SK-N-SH (cell line): ENCODE data around the gene SPTBN5. TPM values are rescaled to one million over a fixed set of nuclear protein-coding genes. Genes with fewer than 3 reads are reported as not detected.

Source experiments
- CTCF ChIA-PET: fragments of 300-600, 350-600 bp; formaldehyde crosslinking; extraction: SDS; loops from one replicate; lab custom pipeline; 2021; lab: Yijun Ruan, JAX
- POLR2A ChIA-PET: fragments of 350-600 bp; sonication (Branson Sonifier 250); formaldehyde crosslinking; extraction: SDS; loops from one replicate; lab custom pipeline; 2020; ENCODE audit warnings: antibody characterized with exemption, inconsistent platforms; lab: Yijun Ruan, JAX
- DNase-seq: peaks from one replicate; pipeline ENCODE4 v3.0.0; 2012
- H2AFZ ChIP-seq: fragments of 200-600 bp; sonication (generic); 2 replicates; pipeline ENCODE4 v1.8.1; 2016; ENCODE audit warnings: antibody characterized with exemption, mild to moderate bottlenecking, low read depth
- H3F3A ChIP-seq: fragments of 200-600 bp; sonication (generic); replicated peaks from 2 replicates; pipeline ENCODE3; 2016; ENCODE audit warnings: antibody characterized with exemption, mild to moderate bottlenecking; ENCODE audit not compliant: insufficient read depth
- H3K27ac ChIP-seq, 2 experiments: fragments of 200-500 bp in 1 of 2; fragments of 200-600 bp in 1 of 2; sonication (Bioruptor generic) in 1 of 2; sonication (generic), shearing (Covaris generic) in 1 of 2; 2 replicates each; pipeline versions ENCODE4 v1.5.1 to v1.6.1; 2014 to 2016; ENCODE audit warnings: low read depth in 2 of 2, inconsistent platforms in 1 of 2, low read length in 1 of 2, mild to moderate bottlenecking in 1 of 2, mixed read lengths in 1 of 2
- H3K27me3 ChIP-seq: fragments of 200-600 bp; sonication (generic), shearing (Covaris generic); 2 replicates; pipeline ENCODE4 v1.6.1; 2016; ENCODE audit warnings: mixed run types; ENCODE audit not compliant: insufficient read depth
- H3K36me3 ChIP-seq, 2 experiments: fragments of 200-500 bp in 1 of 2; fragments of 200-600 bp in 1 of 2; sonication (Bioruptor generic) in 1 of 2; sonication (generic) in 1 of 2; replicated peaks in 1 of 2; 2 replicates each; pipeline versions ENCODE3 to v1.5.1; 2014 to 2016; ENCODE audit warnings: low read length in 1 of 2, mild to moderate bottlenecking in 1 of 2; ENCODE audit not compliant: insufficient read depth in 2 of 2, control insufficient read depth in 1 of 2
- H3K4me1 ChIP-seq, 2 experiments: fragments of 200-500 bp in 1 of 2; fragments of 200-600 bp in 1 of 2; sonication (Bioruptor generic) in 1 of 2; sonication (generic), shearing (Covaris generic) in 1 of 2; 2 replicates each; pipeline versions ENCODE4 v1.5.1 to v1.6.1; 2014 to 2016; ENCODE audit warnings: low read depth in 1 of 2, low read length in 1 of 2, mixed run types in 1 of 2; ENCODE audit not compliant: insufficient read depth in 2 of 2, control insufficient read depth in 1 of 2
- H3K4me2 ChIP-seq: fragments of 200-600 bp; sonication (generic), shearing (Covaris generic); 2 replicates; pipeline ENCODE4 v1.6.1; 2017; ENCODE audit warnings: mixed run types
- H3K4me3 ChIP-seq, 2 experiments: fragments of 200-500 bp in 1 of 2; fragments of 200-600 bp in 1 of 2; sonication (Bioruptor generic) in 1 of 2; sonication (generic), shearing (Covaris generic) in 1 of 2; 2 replicates each; pipeline versions ENCODE4 v1.5.1 to v1.8.1; 2014 to 2016; ENCODE audit warnings: low read depth in 2 of 2, inconsistent platforms in 1 of 2, low read length in 1 of 2, mild to moderate bottlenecking in 1 of 2, mixed read lengths in 1 of 2, moderate library complexity in 1 of 2
- H3K79me2 ChIP-seq: fragments of 200-600 bp; sonication (generic); 2 replicates; pipeline ENCODE4 v1.8.1; 2017; ENCODE audit warnings: mild to moderate bottlenecking; ENCODE audit not compliant: insufficient read depth
- H3K9ac ChIP-seq: fragments of 200-600 bp; sonication (generic); 2 replicates; pipeline ENCODE4 v1.6.1; 2017; ENCODE audit warnings: mixed run types
- H3K9me2 ChIP-seq: fragments of 200-600 bp; sonication (generic); 2 replicates; pipeline ENCODE4 v1.6.1; 2017; ENCODE audit warnings: mixed run types
- H3K9me3 ChIP-seq: fragments of 200-600 bp; sonication (generic); 2 replicates; pipeline ENCODE4 v1.6.1; 2017; ENCODE audit warnings: mixed run types, mild to moderate bottlenecking, moderate library complexity
- H4K20me1 ChIP-seq: fragments of 200-600 bp; sonication (generic); 2 replicates; pipeline ENCODE4 v1.6.1; 2017; ENCODE audit warnings: mild to moderate bottlenecking, mixed run types; ENCODE audit not compliant: insufficient read depth
- CHD2 ChIP-seq: fragments of 150-350 bp; IDR thresholded peaks from 2 replicates; pipeline ENCODE4 v1.6.1; 2018; ENCODE audit warnings: low read length; ENCODE audit not compliant: partially characterized antibody
- ELF1 ChIP-seq: IDR thresholded peaks from 2 replicates; pipeline ENCODE4 v1.4.0; 2012
- EP300 ChIP-seq, 2 experiments: IDR thresholded peaks; 2 replicates each; pipeline versions ENCODE4 v1.4.0 to v1.6.1; 2012; ENCODE audit warnings: borderline replicate concordance in 1 of 2, low read depth in 1 of 2, low read length in 1 of 2
- EZH2phosphoT487 ChIP-seq: fragments of 200-600 bp; sonication (generic); IDR thresholded peaks from 2 replicates; pipeline ENCODE4 v1.6.1; 2017; ENCODE audit warnings: low read depth, mixed run types, mild to moderate bottlenecking, antibody characterized with exemption, moderate library complexity, borderline replicate concordance
- GABPA ChIP-seq: IDR thresholded peaks from 2 replicates; pipeline ENCODE4 v1.4.0; 2012; ENCODE audit warnings: low read depth, mild to moderate bottlenecking
- GATA2 ChIP-seq: sonication (generic); formaldehyde crosslinking; IDR thresholded peaks from 2 replicates; pipeline ENCODE4 v1.5.0; 2020; ENCODE audit warnings: mild to moderate bottlenecking, missing genetic modification reagents
- JUND ChIP-seq: IDR thresholded peaks from 2 replicates; pipeline ENCODE4 v1.4.0; 2012
- MEF2A ChIP-seq: IDR thresholded peaks from 2 replicates; pipeline ENCODE4 v1.4.0; 2012; ENCODE audit warnings: low read depth, borderline replicate concordance
- NFIC ChIP-seq: IDR thresholded peaks from 2 replicates; pipeline ENCODE4 v1.4.0; 2012; ENCODE audit warnings: borderline replicate concordance
- NRF1 ChIP-seq: IDR thresholded peaks from 2 replicates; pipeline ENCODE4 v1.6.1; 2012; ENCODE audit warnings: low read depth, mild to moderate bottlenecking, low read length
- POLR2AphosphoS5 ChIP-seq: IDR thresholded peaks from 2 replicates; pipeline ENCODE4 v1.6.1; 2012; ENCODE audit warnings: low read depth, low read length
- RAD21 ChIP-seq: IDR thresholded peaks from 2 replicates; pipeline ENCODE4 v1.6.1; 2012; ENCODE audit warnings: mild to moderate bottlenecking, low read length
- RFX5 ChIP-seq: IDR thresholded peaks from 2 replicates; pipeline ENCODE4 v1.6.1; 2012; ENCODE audit warnings: mild to moderate bottlenecking, improper control_type of control experiment, low read length
- RXRA ChIP-seq: IDR thresholded peaks from 2 replicates; pipeline ENCODE4 v1.4.0; 2012; ENCODE audit warnings: low read depth, mild to moderate bottlenecking, borderline replicate concordance
- TCF12 ChIP-seq: IDR thresholded peaks from 2 replicates; pipeline ENCODE4 v1.4.0; 2012
- TEAD4 ChIP-seq: IDR thresholded peaks from 2 replicates; pipeline ENCODE4 v1.4.0; 2012; ENCODE audit warnings: mild to moderate bottlenecking, borderline replicate concordance; ENCODE audit not compliant: insufficient read depth
- YY1 ChIP-seq: IDR thresholded peaks from 2 replicates; pipeline ENCODE4 v1.4.0; 2012; ENCODE audit warnings: low read depth, mild to moderate bottlenecking
- WGBS: methylation state at CpG from one replicate; pipeline ENCODE4 v1.1.6; 2017; ENCODE audit warnings: low lambda C conversion rate; 5-methylcytosine and 5-hydroxymethylcytosine counted together
- polyA plus RNA-seq, 3 experiments: library from polyadenylated mRNA; depleted of rRNA; stranded (reverse); fragments of >200 nt; gene quantifications; 2 replicates each; pipeline ENCODE4 v1.2.3, GENCODE V29; 2012
- TF ChIP-seq, protein P1 (sequence below): IDR thresholded peaks from 2 replicates; pipeline ENCODE4 v1.4.0; 2012; ENCODE audit warnings: low read depth, borderline replicate concordance
- TF ChIP-seq, protein P2 (sequence below): IDR thresholded peaks from 2 replicates; pipeline ENCODE4; 2012
- TF ChIP-seq, protein P3 (sequence below): fragments of 150-350 bp; IDR thresholded peaks from 2 replicates; pipeline ENCODE4 v1.6.1; 2017; ENCODE audit warnings: antibody characterized with exemption, low read length, low read depth, borderline replicate concordance
- TF ChIP-seq, protein P4 (sequence below): IDR thresholded peaks from 2 replicates; pipeline ENCODE4 v1.4.0; 2012; ENCODE audit warnings: low read depth, borderline replicate concordance
- TF ChIP-seq, protein P5 (sequence below): fragments of 150-350 bp; IDR thresholded peaks from 2 replicates; pipeline ENCODE4 v1.6.1; 2016; ENCODE audit warnings: mild to moderate bottlenecking, low read depth, low read length

SPTBN5 gene
- polyA plus RNA-seq, 1 of the 3 experiments (the other 2 are of a cell fraction) = 0.23 TPM

DNA sequence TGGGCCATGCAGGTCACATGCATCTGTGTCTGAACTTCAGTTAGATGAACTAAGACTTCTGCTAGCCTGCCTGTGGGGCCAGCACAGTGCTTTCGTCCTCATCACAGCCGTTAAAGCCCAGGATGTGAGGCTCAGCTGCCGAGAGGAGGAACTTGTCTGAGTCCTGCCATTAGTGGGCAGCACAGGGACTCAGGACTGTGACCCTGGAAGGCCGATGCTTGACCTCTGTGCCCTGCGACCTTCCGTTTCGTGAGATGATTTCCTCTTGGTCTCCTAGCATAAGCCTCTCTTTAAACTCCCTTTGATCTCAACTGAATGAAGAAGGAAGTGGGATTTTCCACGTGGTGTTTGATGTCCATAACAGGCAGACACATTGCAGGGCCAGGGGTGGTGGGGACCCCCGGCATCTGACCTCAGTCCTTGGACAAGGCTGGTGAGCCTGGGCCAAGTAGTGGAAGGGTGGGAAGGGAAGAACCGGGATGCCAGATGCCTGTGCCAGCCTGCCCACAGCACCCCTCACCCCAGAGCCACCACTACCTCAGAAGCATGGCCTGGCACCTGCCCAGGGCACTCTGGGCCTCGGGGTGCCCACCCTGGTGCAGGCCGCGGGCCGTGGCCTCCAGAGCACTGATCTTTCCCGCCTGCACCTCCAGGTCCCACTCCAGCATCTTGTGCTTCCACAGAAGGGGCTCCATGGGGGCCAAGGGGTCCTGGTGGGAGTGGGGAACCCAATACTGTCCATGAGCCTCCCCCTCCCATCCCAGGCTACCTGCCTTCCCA is 33.6 kb downstream of the SPTBN5 start:
- Histone ChIP-seq H4K20me1 (no peaks in the 10 kb centered on the region), H3K79me2 (no peaks in the 10 kb centered on the region), H3K27me3 (no peaks in the 10 kb centered on the region), H3K9ac (no peak overlapping the region), H3K9me3 (no peaks in the 10 kb centered on the region), H3K36me3 (no peaks in the 10 kb centered on the region), H3K4me3 (no peak overlapping the region), H3K4me1 (peaks cover 0 to 16% of the 10 kb centered on the region in 2 experiments; a peak in 1 of 4 replicates), H3K27ac (no peak overlapping the region), H2AFZ (no peak overlapping the region), H3K4me2 (no peak overlapping the region), H3K9me2 (no peaks in the 10 kb centered on the region), H3F3A (no peaks in the 10 kb centered on the region)
- DNase-seq = no peak
- ChIA-PET POLR2A (no interaction called here), CTCF (interaction anchor here (1.7 to 2.5 kb wide), 2 partner anchors 19 to 44 kb away, joined by 3 to 15 read pairs; no protein-coding TSS in a partner anchor)
- TF ChIP-seq GATA2 (no peak), MEF2A (no peak), TEAD4 (no peak), EZH2phosphoT487 (no peak), NFIC (no peak), RXRA (no peak), CHD2 (no peak), RAD21 (no peak), ELF1 (no peak), GABPA (no peak), NRF1 (no peak), TCF12 (no peak), YY1 (no peak)
- TF ChIP-seq, protein P1, sequence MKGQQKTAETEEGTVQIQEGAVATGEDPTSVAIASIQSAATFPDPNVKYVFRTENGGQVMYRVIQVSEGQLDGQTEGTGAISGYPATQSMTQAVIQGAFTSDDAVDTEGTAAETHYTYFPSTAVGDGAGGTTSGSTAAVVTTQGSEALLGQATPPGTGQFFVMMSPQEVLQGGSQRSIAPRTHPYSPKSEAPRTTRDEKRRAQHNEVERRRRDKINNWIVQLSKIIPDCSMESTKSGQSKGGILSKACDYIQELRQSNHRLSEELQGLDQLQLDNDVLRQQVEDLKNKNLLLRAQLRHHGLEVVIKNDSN = no peak
- TF ChIP-seq, protein P2, sequence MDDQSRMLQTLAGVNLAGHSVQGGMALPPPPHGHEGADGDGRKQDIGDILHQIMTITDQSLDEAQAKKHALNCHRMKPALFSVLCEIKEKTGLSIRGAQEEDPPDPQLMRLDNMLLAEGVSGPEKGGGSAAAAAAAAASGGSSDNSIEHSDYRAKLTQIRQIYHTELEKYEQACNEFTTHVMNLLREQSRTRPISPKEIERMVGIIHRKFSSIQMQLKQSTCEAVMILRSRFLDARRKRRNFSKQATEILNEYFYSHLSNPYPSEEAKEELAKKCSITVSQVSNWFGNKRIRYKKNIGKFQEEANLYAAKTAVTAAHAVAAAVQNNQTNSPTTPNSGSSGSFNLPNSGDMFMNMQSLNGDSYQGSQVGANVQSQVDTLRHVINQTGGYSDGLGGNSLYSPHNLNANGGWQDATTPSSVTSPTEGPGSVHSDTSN = no peak
- 77% methylated on average over 7 of the region's 15 CpGs for WGBS

DNA sequence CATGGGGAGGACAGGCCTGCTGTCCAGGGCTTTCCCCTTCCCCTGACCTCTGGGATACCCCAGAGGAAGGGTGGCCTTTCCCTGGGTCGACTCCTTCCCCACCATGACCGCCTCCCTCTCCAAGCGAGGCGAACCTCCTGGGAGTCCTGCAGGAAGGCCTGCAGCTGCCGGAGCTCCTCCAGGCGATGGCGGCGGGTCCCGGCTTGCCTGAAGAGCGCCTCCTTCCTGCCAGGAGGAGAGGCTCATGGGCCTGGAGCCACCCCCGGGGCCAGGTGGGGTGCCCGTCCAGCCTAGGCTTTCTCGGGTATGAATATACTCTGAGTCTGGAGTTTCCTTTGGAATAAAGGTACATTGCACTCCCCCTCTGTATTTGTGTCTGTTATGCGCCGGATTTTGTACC is 35.1 kb downstream of the SPTBN5 start:
- WGBS = 82% methylated on average over 3 of the region's 15 CpGs
- H3K27ac ChIP-seq = no peak overlapping the region
- H3K4me1 ChIP-seq = peaks cover 0 to 20% of the 10 kb centered on the region in 2 experiments; a peak in 1 of 4 replicates
- no peaks in the 10 kb centered on the region for H4K20me1 ChIP-seq
- DNase-seq = no peak
- no peak overlapping the region for H3K9ac ChIP-seq
- ChIA-PET POLR2A (no interaction called here), CTCF (interaction anchor here (0.6 to 1.3 kb wide), 2 partner anchors 46 to 86 kb away, joined by 3 to 5 read pairs; no protein-coding TSS in a partner anchor)
- H3K27me3 ChIP-seq = no peaks in the 10 kb centered on the region
- no peaks in the 10 kb centered on the region for H3K9me3 ChIP-seq
- no peaks in the 10 kb centered on the region for H3K79me2 ChIP-seq
- H3K9me2 ChIP-seq = no peaks in the 10 kb centered on the region
- H3K36me3 ChIP-seq = no peaks in the 10 kb centered on the region
- H3K4me2 ChIP-seq = no peak overlapping the region
- H3F3A ChIP-seq = no peaks in the 10 kb centered on the region
- no peak overlapping the region for H3K4me3 ChIP-seq
- no peak overlapping the region for H2AFZ ChIP-seq
- no peak for TF ChIP-seq NFIC
- no peak for TF ChIP-seq TEAD4
- TF ChIP-seq POLR2AphosphoS5 = no peak
- TF ChIP-seq JUND = no peak
- no peak for TF ChIP-seq RFX5
- TF ChIP-seq, protein P3, sequence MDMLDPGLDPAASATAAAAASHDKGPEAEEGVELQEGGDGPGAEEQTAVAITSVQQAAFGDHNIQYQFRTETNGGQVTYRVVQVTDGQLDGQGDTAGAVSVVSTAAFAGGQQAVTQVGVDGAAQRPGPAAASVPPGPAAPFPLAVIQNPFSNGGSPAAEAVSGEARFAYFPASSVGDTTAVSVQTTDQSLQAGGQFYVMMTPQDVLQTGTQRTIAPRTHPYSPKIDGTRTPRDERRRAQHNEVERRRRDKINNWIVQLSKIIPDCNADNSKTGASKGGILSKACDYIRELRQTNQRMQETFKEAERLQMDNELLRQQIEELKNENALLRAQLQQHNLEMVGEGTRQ = no peak
- TF ChIP-seq EP300 (IDR thresholded peaks at IDR 0.05; ENCODE audit: borderline replicate concordance in 1 of 2, low read depth in 1 of 2, low read length in 1 of 2) = no peak
- TF ChIP-seq, protein P4, sequence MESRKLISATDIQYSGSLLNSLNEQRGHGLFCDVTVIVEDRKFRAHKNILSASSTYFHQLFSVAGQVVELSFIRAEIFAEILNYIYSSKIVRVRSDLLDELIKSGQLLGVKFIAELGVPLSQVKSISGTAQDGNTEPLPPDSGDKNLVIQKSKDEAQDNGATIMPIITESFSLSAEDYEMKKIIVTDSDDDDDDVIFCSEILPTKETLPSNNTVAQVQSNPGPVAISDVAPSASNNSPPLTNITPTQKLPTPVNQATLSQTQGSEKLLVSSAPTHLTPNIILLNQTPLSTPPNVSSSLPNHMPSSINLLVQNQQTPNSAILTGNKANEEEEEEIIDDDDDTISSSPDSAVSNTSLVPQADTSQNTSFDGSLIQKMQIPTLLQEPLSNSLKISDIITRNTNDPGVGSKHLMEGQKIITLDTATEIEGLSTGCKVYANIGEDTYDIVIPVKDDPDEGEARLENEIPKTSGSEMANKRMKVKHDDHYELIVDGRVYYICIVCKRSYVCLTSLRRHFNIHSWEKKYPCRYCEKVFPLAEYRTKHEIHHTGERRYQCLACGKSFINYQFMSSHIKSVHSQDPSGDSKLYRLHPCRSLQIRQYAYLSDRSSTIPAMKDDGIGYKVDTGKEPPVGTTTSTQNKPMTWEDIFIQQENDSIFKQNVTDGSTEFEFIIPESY = no peak
- no peak for TF ChIP-seq RAD21
- no peak for TF ChIP-seq CHD2
- TF ChIP-seq, protein P5, sequence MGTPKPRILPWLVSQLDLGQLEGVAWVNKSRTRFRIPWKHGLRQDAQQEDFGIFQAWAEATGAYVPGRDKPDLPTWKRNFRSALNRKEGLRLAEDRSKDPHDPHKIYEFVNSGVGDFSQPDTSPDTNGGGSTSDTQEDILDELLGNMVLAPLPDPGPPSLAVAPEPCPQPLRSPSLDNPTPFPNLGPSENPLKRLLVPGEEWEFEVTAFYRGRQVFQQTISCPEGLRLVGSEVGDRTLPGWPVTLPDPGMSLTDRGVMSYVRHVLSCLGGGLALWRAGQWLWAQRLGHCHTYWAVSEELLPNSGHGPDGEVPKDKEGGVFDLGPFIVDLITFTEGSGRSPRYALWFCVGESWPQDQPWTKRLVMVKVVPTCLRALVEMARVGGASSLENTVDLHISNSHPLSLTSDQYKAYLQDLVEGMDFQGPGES = no peak
- no peak for TF ChIP-seq RXRA
